Natural killer cell (primary cell): ENCODE results near the gene FAT4. TPM values are rescaled to one million over a fixed set of nuclear protein-coding genes. Genes with fewer than 3 reads are reported as not detected.

Source experiments
- ATAC-seq, 3 donors: fragments of 150-1000 bp in 2 of 3; fragments of 200-7000 bp in 1 of 3; cut with Tn5 transposase; 1 replicate in 1 of 3; 2 replicates in 2 of 3; pipeline ENCODE4 v1.10.0; 2021; ENCODE audit warnings: mild to moderate bottlenecking in 2 of 3, moderate library complexity in 2 of 3
- DNase-seq, 2 donors: peaks; one replicate each; pipeline versions ENCODE4 v3.0.0 to v3.0.0-alpha.2; 2013 to 2021; ENCODE audit warnings: mixed read lengths in 1 of 2
- H3K27ac ChIP-seq: one replicate; pipeline ENCODE4 v1.5.1; 2013; ENCODE audit warnings: mild to moderate bottlenecking, low read length
- H3K27me3 ChIP-seq: one replicate; pipeline ENCODE4 v1.6.1; 2013; ENCODE audit warnings: low read length; ENCODE audit not compliant: control insufficient read depth, insufficient read depth
- H3K36me3 ChIP-seq: one replicate; pipeline ENCODE4 v1.6.1; 2013; ENCODE audit warnings: low read length; ENCODE audit not compliant: control insufficient read depth, insufficient read depth
- H3K4me1 ChIP-seq: one replicate; pipeline ENCODE4 v1.6.1; 2013; ENCODE audit warnings: low read length; ENCODE audit not compliant: control insufficient read depth, insufficient read depth
- H3K4me3 ChIP-seq: one replicate; pipeline ENCODE4 v1.5.1; 2013; ENCODE audit warnings: low read length
- H3K9me3 ChIP-seq: one replicate; pipeline ENCODE4 v1.6.1; 2013; ENCODE audit warnings: low read length; ENCODE audit not compliant: control insufficient read depth, insufficient read depth
- H3K27ac Mint-ChIP-seq, 2 donors: one replicate each; pipeline ENCODE4 v1.8.0; 2022; ENCODE audit warnings: mild to moderate bottlenecking in 2 of 2, mixed read lengths in 2 of 2, moderate library complexity in 1 of 2
- H3K27me3 Mint-ChIP-seq, 2 donors: one replicate each; pipeline ENCODE4 v1.8.0; 2022; ENCODE audit warnings: low read depth in 2 of 2, mixed read lengths in 2 of 2
- H3K36me3 Mint-ChIP-seq: one replicate; pipeline ENCODE4 v1.8.0; 2022; ENCODE audit warnings: mixed read lengths
- H3K4me1 Mint-ChIP-seq, 2 donors: one replicate each; pipeline ENCODE4 v1.8.0; 2022; ENCODE audit warnings: mixed read lengths in 2 of 2
- H3K4me3 Mint-ChIP-seq: one replicate; pipeline ENCODE4 v1.8.0; 2022; ENCODE audit warnings: mild to moderate bottlenecking, moderate library complexity, mixed read lengths
- H3K9me3 Mint-ChIP-seq, 2 donors: one replicate each; pipeline ENCODE4 v1.8.0; 2022; ENCODE audit warnings: mixed read lengths in 2 of 2
- CTCF ChIP-seq: fragments of 200-600 bp; IDR thresholded peaks from one replicate; pipeline ENCODE4 v1.8.0; 2022; ENCODE audit warnings: antibody characterized with exemption
- WGBS: methylation state at CpG from one replicate; pipeline ENCODE4 v1.1.7; 2013; ENCODE audit warnings: missing lambda C conversion rate; ENCODE audit not compliant: insufficient coverage; 5-methylcytosine and 5-hydroxymethylcytosine counted together
- intact Hi-C: fragments of 100-400 bp; cut with micrococcal nuclease; formaldehyde crosslinking; loops from one replicate; pipeline ENCODE4 v1.14.2; 2022
- total RNA-seq, 4 donors: library from RNA; stranded (reverse); fragments of 120-200 nt in 1 of 4; gene quantifications; one replicate each; pipeline versions ENCODE4 v1.2.3 to v1.2.4, GENCODE V29; 2013 to 2022

FAT4 gene
- total RNA-seq, 3 donors from 2014 or later (not counting 1 experiment from before 2014, with no cell fraction given): 4.5 to 8.0 (median 5.1) TPM

GRCh38 chr4:125303821-125304220, 10.9 kb upstream of the FAT4 start:
- TF ChIP-seq CTCF: no peak
- intact Hi-C loops: no loop called here
- Histone ChIP-seq H3K4me3 (no peak overlapping the region), H3K36me3 (no peaks in the 10 kb centered on the region), H3K9me3 (no peaks in the 10 kb centered on the region), H3K27ac (no peak overlapping the region), H3K4me1 (no peaks in the 10 kb centered on the region), H3K27me3 (no peaks in the 10 kb centered on the region)
- Mint-ChIP-seq H3K27ac (no peak overlapping the region), H3K9me3 (no peaks in the 10 kb centered on the region), H3K4me1 (no peaks in the 10 kb centered on the region), H3K36me3 (no peaks in the 10 kb centered on the region), H3K27me3 (peaks cover 0 to 24% of the 10 kb centered on the region in 2 donors), H3K4me3 (no peak overlapping the region)
- no peak for DNase-seq
- no peak for ATAC-seq
- 84% methylated on average over 5 of the region's 5 CpGs for WGBS

GRCh38 chr4:125306112-125306511, 8.6 kb upstream of the FAT4 start:
- DNase-seq (no peak), ATAC-seq (no peak)
- Histone ChIP-seq H3K27ac (no peak overlapping the region), H3K36me3 (no peaks in the 10 kb centered on the region), H3K27me3 (no peaks in the 10 kb centered on the region), H3K9me3 (no peaks in the 10 kb centered on the region), H3K4me1 (no peaks in the 10 kb centered on the region), H3K4me3 (no peak overlapping the region)
- intact Hi-C loops: no loop called here
- H3K9me3 Mint-ChIP-seq: no peaks in the 10 kb centered on the region
- no peak overlapping the region for H3K27ac Mint-ChIP-seq
- H3K4me1 Mint-ChIP-seq: no peaks in the 10 kb centered on the region
- no peak for TF ChIP-seq CTCF
- WGBS: 89% methylated on average over 1 of the region's 1 CpG
- H3K4me3 Mint-ChIP-seq: no peak overlapping the region
- H3K27me3 Mint-ChIP-seq: peaks cover 6 to 31% of the 10 kb centered on the region in 2 donors
- H3K36me3 Mint-ChIP-seq: no peaks in the 10 kb centered on the region

- no peak for ATAC-seq
- Mint-ChIP-seq H3K27me3 (peaks cover 10 to 31% of the 10 kb centered on the region in 2 donors), H3K27ac (no peak overlapping the region), H3K36me3 (no peaks in the 10 kb centered on the region), H3K4me1 (no peaks in the 10 kb centered on the region), H3K4me3 (no peak overlapping the region), H3K9me3 (no peaks in the 10 kb centered on the region)
- Histone ChIP-seq H3K4me1 (no peaks in the 10 kb centered on the region), H3K27ac (no peak overlapping the region), H3K27me3 (no peaks in the 10 kb centered on the region), H3K9me3 (no peaks in the 10 kb centered on the region), H3K36me3 (no peaks in the 10 kb centered on the region), H3K4me3 (no peak overlapping the region)
- intact Hi-C loops: no loop called here
- TF ChIP-seq CTCF: no peak
- no peak for DNase-seq
Observed at GRCh38 chr4:125306533-125306932, 8.2 kb upstream of the FAT4 start.

- TF ChIP-seq CTCF: no peak
- Histone ChIP-seq H3K9me3 (peaks cover 4% of the 10 kb centered on the region), H3K27me3 (no peaks in the 10 kb centered on the region), H3K27ac (no peak overlapping the region), H3K4me3 (no peak overlapping the region), H3K36me3 (no peaks in the 10 kb centered on the region), H3K4me1 (peaks cover 17% of the 10 kb centered on the region)
- 47% methylated on average over 1 of the region's 2 CpGs for WGBS
- Mint-ChIP-seq H3K4me1 (peaks cover 22 to 28% of the 10 kb centered on the region in 2 donors), H3K4me3 (no peak overlapping the region), H3K27me3 (peaks cover 14 to 17% of the 10 kb centered on the region in 2 donors), H3K36me3 (no peaks in the 10 kb centered on the region), H3K9me3 (no peaks in the 10 kb centered on the region), H3K27ac (no peak overlapping the region)
- ATAC-seq (no peak), DNase-seq (no peak)
- intact Hi-C loops: loop anchor here (10.0 kb wide), 1 partner anchor 153 kb away; no protein-coding TSS in a partner anchor
Observed at GRCh38 chr4:125311503-125311902, 3.3 kb upstream of the FAT4 start.
